GM21723 (cell line): ENCODE results near the gene USP6NL.

Source experiments
- ATAC-seq: cut with Tn5 transposase; IDR thresholded peaks from one replicate; pipeline ENCODE4 v1.9.1; 2021; ENCODE audit warnings: mild to moderate bottlenecking, moderate library complexity; ENCODE audit not compliant: unreplicated experiment

Gene USP6NL

GRCh38 chr10:11617233-11617632, 5.8 kb upstream of the USP6NL start:
- ATAC-seq = no peak

GRCh38 chr10:11616021-11616420, 4.6 kb upstream of the USP6NL start:
- ATAC-seq = no peak

- no peak for ATAC-seq
Measured at GRCh38 chr10:11615396-11615795, 3.9 kb upstream of the USP6NL start.

- ATAC-seq = no peak
Measured at GRCh38 chr10:11612021-11613001, 861 bp upstream of the USP6NL start.

- ATAC-seq = peak; percentile 9
Measured at GRCh38 chr10:11610826-11611247, 613 bp downstream of the USP6NL start.

GRCh38 chr10:11610166-11610825, 1.2 kb downstream of the USP6NL start:
- ATAC-seq = no peak

- no peak for ATAC-seq
Measured at GRCh38 chr10:11609492-11610093, 1.9 kb downstream of the USP6NL start.

GRCh38 chr10:11609052-11609451, 2.4 kb downstream of the USP6NL start:
- no peak for ATAC-seq

- no peak for ATAC-seq
Measured at GRCh38 chr10:11608159-11609013, 3.1 kb downstream of the USP6NL start.

- no peak for ATAC-seq
Measured at GRCh38 chr10:11605807-11606408, 5.5 kb downstream of the USP6NL start.

GRCh38 chr10:11604865-11605650, 6.4 kb downstream of the USP6NL start:
- no peak for ATAC-seq

GRCh38 chr10:11603741-11604140, 7.7 kb downstream of the USP6NL start:
- ATAC-seq = no peak

GRCh38 chr10:11602919-11603523, 8.4 kb downstream of the USP6NL start:
- peak; percentile 42 for ATAC-seq

GRCh38 chr10:11602358-11602757, 9.1 kb downstream of the USP6NL start:
- no peak for ATAC-seq

- ATAC-seq = no peak
Measured at GRCh38 chr10:11601670-11602069, 9.8 kb downstream of the USP6NL start.

GRCh38 chr10:11600280-11600679, 11.2 kb downstream of the USP6NL start:
- no peak for ATAC-seq

GRCh38 chr10:11598712-11599397, 12.6 kb downstream of the USP6NL start:
- no peak for ATAC-seq

GRCh38 chr10:11597470-11597869, 14.0 kb downstream of the USP6NL start:
- no peak for ATAC-seq

GRCh38 chr10:11595395-11595692, 16.1 kb downstream of the USP6NL start:
- no peak for ATAC-seq
